Lung (tissue), 12 donors: ENCODE measurements around the gene CNRIP1. TPM values are rescaled to one million over a fixed set of nuclear protein-coding genes. Genes with fewer than 3 reads are reported as not detected.
"Not testable (repeated sequence)": the region's sequence is repeated elsewhere in the genome, so short reads cannot be mapped to it uniquely, and the experiment has no call there.

Experiments used
- ATAC-seq: fragments of 200-7000 bp; cut with Tn5 transposase; one replicate; pipeline ENCODE4 v1.9.1; 2020; ENCODE audit warnings: moderate number of reproducible peaks; ENCODE audit not compliant: insufficient read depth, low FRiP score
- DNase-seq, 3 donors: peaks; one replicate each; pipeline ENCODE4 v3.0.0-alpha.2; 2013 to 2017
- H3K27ac ChIP-seq, 2 donors: one replicate each; pipeline ENCODE4 v1.5.1; 2013; ENCODE audit warnings: mild to moderate bottlenecking in 2 of 2, moderate library complexity in 2 of 2, control low read depth in 1 of 2, inconsistent platforms in 1 of 2, low read depth in 1 of 2, low read length in 1 of 2
- H3K27me3 ChIP-seq, 3 donors: one replicate each; pipeline ENCODE4 v1.5.1; 2013; ENCODE audit warnings: low read length in 2 of 3; ENCODE audit not compliant: control insufficient read depth in 3 of 3, insufficient read depth in 3 of 3
- H3K36me3 ChIP-seq, 4 donors: one replicate each; pipeline ENCODE4 v1.5.1; 2013; ENCODE audit warnings: low read length in 4 of 4, mild to moderate bottlenecking in 1 of 4, moderate library complexity in 1 of 4; ENCODE audit not compliant: control insufficient read depth in 4 of 4, insufficient read depth in 4 of 4
- H3K4me1 ChIP-seq, 5 donors: one replicate each; pipeline ENCODE4 v1.5.1; 2013; ENCODE audit warnings: low read length in 5 of 5, mild to moderate bottlenecking in 2 of 5, moderate library complexity in 1 of 5; ENCODE audit not compliant: control insufficient read depth in 5 of 5, insufficient read depth in 5 of 5
- H3K4me3 ChIP-seq: one replicate; pipeline ENCODE4 v1.5.1; 2013; ENCODE audit warnings: mild to moderate bottlenecking, control low read depth, moderate library complexity
- H3K9ac ChIP-seq, 2 donors: one replicate each; pipeline ENCODE4 v1.5.1; 2013; ENCODE audit warnings: low read length in 2 of 2, control low read depth in 1 of 2; ENCODE audit not compliant: insufficient read depth in 1 of 2
- H3K9me3 ChIP-seq, 4 donors: one replicate each; pipeline ENCODE4 v1.5.1; 2013; ENCODE audit warnings: low read length in 3 of 4, mild to moderate bottlenecking in 1 of 4, moderate library complexity in 1 of 4; ENCODE audit not compliant: control insufficient read depth in 4 of 4, insufficient read depth in 3 of 4
- CTCF ChIP-seq: IDR thresholded peaks from 2 replicates; pipeline ENCODE4 v1.5.1; 2012; ENCODE audit warnings: mild to moderate bottlenecking; ENCODE audit errors: control extremely low read depth, extremely low read depth
- WGBS, 2 donors: extraction: QIAGEN DNeasy Blood & Tissue Kit; methylation state at CpG; one replicate each; pipeline ENCODE4 v1.1.7; 2013; 5-methylcytosine and 5-hydroxymethylcytosine counted together
- polyA plus RNA-seq, 2 donors: library from polyadenylated mRNA; stranded (reverse); fragments of 200-250 nt; gene quantifications; one replicate each; pipeline ENCODE4 v1.2.1, GENCODE V29; 2013
- total RNA-seq, 2 donors: library from RNA; depleted of rRNA in 1 of 2; stranded (reverse); fragments of >200 nt in 1 of 2; gene quantifications; one replicate each; pipeline ENCODE4 v1.2.1, GENCODE V29; 2014 to 2021
- donor health status: control.
- donor health status: control.
- donor health status: Bipolar disorder and iron deficiency.
- donor health status: healthy.
- donor health status: DM: yes; HTN: yes; CAD: no.

The CNRIP1 gene
- total and polyA plus RNA-seq, 4 donors = 9.0 to 29.3 (median 14.5) TPM

- H3K36me3 ChIP-seq = no peaks in the 10 kb centered on the region
- no peak for DNase-seq
- no peaks in the 10 kb centered on the region for H3K4me1 ChIP-seq
- no peaks in the 10 kb centered on the region for H3K9me3 ChIP-seq
- H3K27ac ChIP-seq = no peak overlapping the region
- TF ChIP-seq CTCF = no peak
- H3K4me3 ChIP-seq = no peak overlapping the region
- no peak for ATAC-seq
- no peak overlapping the region for H3K9ac ChIP-seq
- peaks cover 0 to under 1% (median 0%) of the 10 kb centered on the region in 3 donors for H3K27me3 ChIP-seq
- WGBS, 2 donors = 83 to 85% methylated on average over 6 of the region's 6 CpGs
Observed at GRCh38 chr2:68351997-68352396, 32.2 kb upstream of the CNRIP1 start.

GRCh38 chr2:68349091-68349490 lies 29.3 kb upstream of the CNRIP1 start:
- H3K36me3 ChIP-seq, H3K27me3 ChIP-seq, H3K4me1 ChIP-seq, H3K4me3 ChIP-seq, H3K9me3 ChIP-seq, DNase-seq, H3K9ac ChIP-seq, H3K27ac ChIP-seq, ATAC-seq: not testable (repeated sequence)
- 93% methylated on average over 4 of the region's 4 CpGs for WGBS, 2 donors

DNA sequence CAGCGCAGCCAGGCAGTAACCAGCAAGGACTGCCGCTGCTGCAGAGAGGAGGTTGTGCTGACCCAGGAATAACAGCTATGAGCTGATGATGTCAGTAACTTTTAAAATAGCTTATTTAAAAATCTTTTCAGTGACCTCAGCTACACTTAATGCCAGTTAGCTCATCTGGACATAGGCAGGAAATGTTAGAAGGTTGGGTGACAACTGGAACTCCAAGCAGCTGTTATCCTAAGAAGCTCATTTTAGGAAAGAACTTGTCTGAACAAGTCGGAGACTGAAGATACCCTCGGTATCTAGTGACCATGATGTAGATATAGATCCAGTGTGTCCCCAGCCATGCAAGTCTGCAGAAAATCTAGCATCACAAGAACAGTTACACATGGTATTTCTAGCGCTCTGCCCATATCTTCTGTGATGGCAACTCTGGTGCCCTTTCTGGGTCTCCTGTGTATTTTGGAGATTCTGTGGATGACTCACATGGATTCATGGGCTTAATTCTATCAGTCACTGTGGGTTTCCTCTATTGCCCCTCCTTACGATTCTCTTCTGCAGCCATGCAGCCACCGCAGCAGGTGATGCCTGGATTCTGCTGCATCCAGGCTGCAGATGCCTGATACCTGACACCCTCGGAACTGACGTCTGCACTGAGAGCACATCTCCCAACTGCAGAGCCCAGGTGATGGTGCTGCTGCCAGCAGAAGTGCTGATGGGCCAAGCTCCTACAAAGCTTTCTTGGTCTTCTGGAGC lies 25.6 kb upstream of the CNRIP1 start:
- Histone ChIP-seq H3K27ac (no peak overlapping the region), H3K36me3 (no peaks in the 10 kb centered on the region), H3K9ac (no peak overlapping the region), H3K9me3 (no peaks in the 10 kb centered on the region), H3K4me1 (no peaks in the 10 kb centered on the region), H3K4me3 (no peak overlapping the region), H3K27me3 (peaks cover 0 to 13% (median 3%) of the 10 kb centered on the region in 3 donors)
- ATAC-seq (no peak), DNase-seq (no peak)
- 84 to 87% methylated on average over 9 of the region's 9 CpGs for WGBS, 2 donors
- no peak for TF ChIP-seq CTCF

DNA sequence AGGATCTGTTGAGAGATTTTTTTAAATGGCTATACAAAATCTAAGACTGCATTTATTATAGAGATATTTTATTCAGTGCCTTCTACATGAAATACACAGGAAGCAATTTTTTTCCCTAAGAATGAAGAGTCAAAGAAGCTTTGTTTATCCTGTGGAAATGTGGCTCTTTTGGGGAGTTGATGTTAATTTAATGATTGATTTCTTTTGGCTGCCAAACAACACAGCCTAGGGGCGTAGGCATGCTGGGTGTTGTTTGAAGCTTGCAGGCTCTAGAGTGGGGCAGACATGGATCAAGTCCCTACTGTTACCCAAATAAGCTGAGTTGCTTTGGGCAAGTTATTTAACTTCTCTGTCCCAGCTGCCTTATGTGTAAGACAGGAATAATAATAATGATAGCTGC lies 24.3 kb upstream of the CNRIP1 start:
- Histone ChIP-seq H3K9me3 (no peaks in the 10 kb centered on the region), H3K4me1 (no peaks in the 10 kb centered on the region), H3K9ac (no peak overlapping the region), H3K27me3 (peaks cover 0 to 13% (median 3%) of the 10 kb centered on the region in 3 donors), H3K27ac (no peak overlapping the region), H3K36me3 (no peaks in the 10 kb centered on the region), H3K4me3 (no peak overlapping the region)
- TF ChIP-seq CTCF = no peak
- ATAC-seq (no peak), DNase-seq (peak in 1 of 3 donors; percentile 14)
- WGBS, 2 donors = 58 to 68% methylated on average over 1 of the region's 1 CpG
